Psoas muscle (tissue), 8 donors: ENCODE measurements around the gene OPRD1. TPM values are rescaled to one million over a fixed set of nuclear protein-coding genes. Genes with fewer than 3 reads are reported as not detected.
"Not testable (repeated sequence)": the region's sequence is repeated elsewhere in the genome, so short reads cannot be mapped to it uniquely, and the experiment has no call there.

Experiments used
- ATAC-seq, 4 donors: fragments of 200-7000 bp; cut with Tn5 transposase; one replicate each; pipeline ENCODE4 v1.9.1; 2020; ENCODE audit warnings: moderate library complexity in 3 of 4, mild to moderate bottlenecking in 2 of 4
- DNase-seq, 2 donors: peaks; one replicate each; pipeline ENCODE4 v3.0.0-alpha.2; 2020
- H3K27ac ChIP-seq: fragments of 200-600 bp; one replicate; pipeline ENCODE4 v1.8.0; 2022
- H3K27me3 ChIP-seq, 3 donors: fragments of 200-600 bp in 1 of 3; one replicate each; pipeline versions ENCODE4 v1.6.1 to v1.8.0; 2013 to 2022; ENCODE audit warnings: low read length in 2 of 3, mild to moderate bottlenecking in 2 of 3, moderate library complexity in 1 of 3; ENCODE audit not compliant: insufficient read depth in 3 of 3
- H3K36me3 ChIP-seq, 2 donors: fragments of 200-600 bp in 1 of 2; one replicate each; pipeline versions ENCODE4 v1.6.1 to v1.8.0; 2013 to 2022; ENCODE audit warnings: low read depth in 1 of 2, mild to moderate bottlenecking in 1 of 2, moderate library complexity in 1 of 2; ENCODE audit not compliant: insufficient read depth in 1 of 2
- H3K4me1 ChIP-seq: fragments of 200-600 bp; one replicate; pipeline ENCODE4 v1.8.0; 2022
- H3K4me3 ChIP-seq: fragments of 200-600 bp; one replicate; pipeline ENCODE4 v1.8.0; 2022; ENCODE audit warnings: mild to moderate bottlenecking
- H3K9me3 ChIP-seq: fragments of 200-600 bp; one replicate; pipeline ENCODE4 v1.8.0; 2022
- WGBS, 3 donors: extraction: QIAGEN DNeasy Blood & Tissue Kit; methylation state at CpG; one replicate each; pipeline versions ENCODE4 v1.1.6 to v1.1.7; 2013; 5-methylcytosine and 5-hydroxymethylcytosine counted together
- intact Hi-C, 2 donors: fragments of 100-400 bp; cut with DNase I; formaldehyde crosslinking; loops; one replicate each; pipeline versions ENCODE4 v1.11.0 to v1.14.2; 2022
- polyA plus RNA-seq, 3 donors: library from polyadenylated mRNA; stranded (reverse); fragments of 200-250 nt; gene quantifications; one replicate each; pipeline ENCODE4 v1.2.3, GENCODE V29; 2013
- total RNA-seq, 4 donors: library from RNA; stranded (reverse); fragmentation: NEBNext Ultra II Directional in 2 of 4; extraction: Animal tissue kit (Norgen Biotek cat#: 25700) in 2 of 4; gene quantifications; one replicate each; pipeline versions ENCODE4 v1.2.1 to v1.2.4, GENCODE V29; 2021 to 2023
- TF ChIP-seq, protein P1 (sequence below): fragments of 200-600 bp; IDR thresholded peaks from one replicate; pipeline ENCODE4 v1.8.0; 2022; ENCODE audit warnings: antibody characterized with exemption
- donor health status: healthy with polysubstance abuse.
- donor health status: DM: no; HTN: no; CAD: no; lungs with moderate emphysema.
- donor health status: Bipolar disorder and iron deficiency.
- donor health status: healthy.
- donor health status: DM: yes; HTN: yes; CAD: no.
- donor health status: DM: no; HTN: no; CAD: no.
- donor health status: DM: no; HTN: no; CAD: no.
- donor health status: DM: yes; HTN: yes; CAD: no.

Gene OPRD1
- total and polyA plus RNA-seq, 7 donors = 0.02 to 0.12 (median 0.05) TPM; not detected in 3

DNA sequence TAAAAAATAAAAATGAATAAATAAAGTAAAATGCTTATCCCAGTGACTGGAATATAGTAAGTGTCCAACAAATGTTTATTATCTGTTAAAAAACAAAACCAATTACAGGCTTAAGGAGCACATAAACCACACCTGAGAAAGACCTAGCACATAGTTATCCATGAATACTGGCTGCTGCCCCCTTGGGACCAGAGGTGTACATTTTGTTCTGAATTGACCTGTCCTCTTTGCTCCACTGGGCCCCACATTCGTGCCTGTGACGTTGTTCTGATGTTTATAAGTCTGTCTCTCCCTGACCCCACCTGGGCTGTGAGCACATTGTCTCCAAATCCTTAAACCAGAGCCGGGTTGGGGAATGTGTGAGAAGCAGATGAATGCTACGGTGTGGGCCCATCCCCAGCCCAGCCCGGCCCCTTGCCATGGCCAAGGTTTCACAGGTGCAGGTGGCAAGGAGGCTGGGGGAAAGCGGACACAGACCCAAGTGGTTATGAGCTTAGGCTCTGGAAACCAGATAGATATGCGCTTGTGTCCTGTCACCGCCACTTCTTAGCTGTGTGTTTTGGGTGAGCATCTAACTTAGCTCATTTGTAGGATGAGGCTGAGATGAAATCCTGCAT, 29.1 kb downstream of the OPRD1 start:
- WGBS, 3 donors = 83 to 92% (median 84%) methylated on average over 8 of the region's 8 CpGs
- Histone ChIP-seq H3K4me1 (no peaks in the 10 kb centered on the region), H3K27me3 (no peaks in the 10 kb centered on the region), H3K4me3 (no peak overlapping the region), H3K9me3 (no peaks in the 10 kb centered on the region), H3K36me3 (no peaks in the 10 kb centered on the region), H3K27ac (no peak overlapping the region)
- DNase-seq (no peak), ATAC-seq (no peak)
- intact Hi-C loops = no loop called here
- TF ChIP-seq, protein P1, sequence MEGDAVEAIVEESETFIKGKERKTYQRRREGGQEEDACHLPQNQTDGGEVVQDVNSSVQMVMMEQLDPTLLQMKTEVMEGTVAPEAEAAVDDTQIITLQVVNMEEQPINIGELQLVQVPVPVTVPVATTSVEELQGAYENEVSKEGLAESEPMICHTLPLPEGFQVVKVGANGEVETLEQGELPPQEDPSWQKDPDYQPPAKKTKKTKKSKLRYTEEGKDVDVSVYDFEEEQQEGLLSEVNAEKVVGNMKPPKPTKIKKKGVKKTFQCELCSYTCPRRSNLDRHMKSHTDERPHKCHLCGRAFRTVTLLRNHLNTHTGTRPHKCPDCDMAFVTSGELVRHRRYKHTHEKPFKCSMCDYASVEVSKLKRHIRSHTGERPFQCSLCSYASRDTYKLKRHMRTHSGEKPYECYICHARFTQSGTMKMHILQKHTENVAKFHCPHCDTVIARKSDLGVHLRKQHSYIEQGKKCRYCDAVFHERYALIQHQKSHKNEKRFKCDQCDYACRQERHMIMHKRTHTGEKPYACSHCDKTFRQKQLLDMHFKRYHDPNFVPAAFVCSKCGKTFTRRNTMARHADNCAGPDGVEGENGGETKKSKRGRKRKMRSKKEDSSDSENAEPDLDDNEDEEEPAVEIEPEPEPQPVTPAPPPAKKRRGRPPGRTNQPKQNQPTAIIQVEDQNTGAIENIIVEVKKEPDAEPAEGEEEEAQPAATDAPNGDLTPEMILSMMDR = no peak

DNA sequence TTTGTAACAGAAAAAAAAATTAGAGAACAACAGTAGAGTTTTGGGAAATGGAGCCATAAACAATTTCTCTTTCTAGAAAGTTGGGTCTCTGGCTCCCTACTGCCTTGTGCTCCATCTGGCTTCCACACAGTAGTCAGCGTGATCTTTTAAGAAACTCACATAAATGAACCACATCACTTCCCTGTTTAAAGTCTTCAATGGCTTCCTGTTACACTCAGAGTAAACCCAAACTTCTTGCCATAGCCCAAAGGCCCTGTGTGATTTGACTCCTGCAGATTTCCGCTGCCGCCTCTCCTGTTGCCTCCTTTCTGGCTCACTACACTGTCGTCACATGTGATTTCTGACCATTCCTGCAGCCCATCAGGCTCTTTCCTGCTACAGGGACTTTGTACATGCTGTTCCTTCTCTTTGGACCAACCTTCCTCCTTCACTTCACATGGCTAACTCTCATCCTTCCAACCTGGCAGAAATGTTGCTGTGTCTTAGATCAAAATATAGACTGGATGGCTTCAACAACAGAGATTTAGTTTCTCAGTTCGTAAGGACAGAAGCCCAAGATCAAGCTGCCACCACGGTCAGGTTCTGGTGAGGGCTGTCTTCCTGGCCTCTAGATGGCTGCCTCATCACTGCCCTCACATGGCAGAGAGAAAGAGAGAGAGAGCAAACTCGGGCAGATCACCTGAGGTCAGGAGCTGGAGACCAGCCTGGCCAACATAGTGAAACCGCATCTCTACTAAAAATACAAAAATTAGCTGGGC, 34.0 kb downstream of the OPRD1 start:
- intact Hi-C loops = no loop called here
- Histone ChIP-seq H3K36me3 (no peaks in the 10 kb centered on the region), H3K4me1 (no peaks in the 10 kb centered on the region), H3K27ac (no peak overlapping the region), H3K4me3 (no peak overlapping the region), H3K27me3 (no peaks in the 10 kb centered on the region), H3K9me3 (no peaks in the 10 kb centered on the region)
- ATAC-seq (no peak), DNase-seq (no peak)
- WGBS, 3 donors = 45 to 78% (median 58%) methylated on average over 8 of the region's 8 CpGs
- TF ChIP-seq, protein P1 = no peak

DNA sequence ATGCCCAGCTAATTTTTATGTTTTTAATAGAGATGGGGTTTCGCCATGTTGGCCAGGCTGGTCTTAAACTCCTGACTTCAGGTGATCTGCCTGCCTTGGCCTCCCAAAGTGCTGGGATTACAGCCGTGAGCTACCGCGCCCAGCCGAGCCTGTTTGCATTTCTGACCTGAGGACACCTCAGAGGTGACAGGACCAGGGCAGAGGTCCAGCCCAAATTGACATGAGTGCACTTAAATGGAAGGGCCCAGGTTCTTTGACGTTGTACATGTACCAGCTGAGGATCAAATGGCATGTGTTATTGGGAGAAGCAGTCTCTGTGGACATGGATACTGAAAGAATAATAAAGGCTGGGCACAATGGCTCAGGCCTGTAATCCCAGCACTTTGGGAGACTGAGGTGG, 35.2 kb downstream of the OPRD1 start:
- H3K27me3 ChIP-seq, H3K36me3 ChIP-seq, intact Hi-C loops, H3K4me1 ChIP-seq, ATAC-seq, H3K9me3 ChIP-seq, H3K27ac ChIP-seq, DNase-seq, H3K4me3 ChIP-seq: not testable (repeated sequence)
- 84 to 90% (median 87%) methylated on average over 6 of the region's 6 CpGs for WGBS, 3 donors

DNA sequence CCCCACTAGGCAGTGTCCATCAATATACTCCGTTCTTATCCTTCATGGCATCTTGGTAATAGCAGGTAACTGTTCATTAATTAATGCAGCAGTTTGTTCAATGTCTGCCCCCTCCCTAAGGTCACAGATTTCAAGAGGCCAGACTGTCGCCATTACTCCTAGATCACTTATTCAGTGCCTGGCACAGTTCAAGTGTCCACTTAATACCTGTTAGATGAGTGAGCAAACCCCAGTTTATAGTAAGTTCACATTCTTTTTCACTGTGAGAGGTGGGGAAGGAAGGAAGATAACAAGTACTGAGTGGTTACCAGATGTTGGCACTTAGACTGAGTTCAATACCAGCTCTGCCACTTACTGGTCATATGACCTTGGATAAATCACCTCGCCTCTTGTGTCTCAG, 36.4 kb downstream of the OPRD1 start:
- no peaks in the 10 kb centered on the region for H3K4me1 ChIP-seq
- intact Hi-C loops = no loop called here
- H3K36me3 ChIP-seq = no peaks in the 10 kb centered on the region
- TF ChIP-seq, protein P1 = no peak
- no peak for ATAC-seq
- WGBS, 3 donors = 85 to 91% (median 91%) methylated on average over 3 of the region's 3 CpGs
- no peak for DNase-seq
- no peak overlapping the region for H3K27ac ChIP-seq
- H3K27me3 ChIP-seq = no peaks in the 10 kb centered on the region
- H3K9me3 ChIP-seq = no peaks in the 10 kb centered on the region
- no peak overlapping the region for H3K4me3 ChIP-seq

DNA sequence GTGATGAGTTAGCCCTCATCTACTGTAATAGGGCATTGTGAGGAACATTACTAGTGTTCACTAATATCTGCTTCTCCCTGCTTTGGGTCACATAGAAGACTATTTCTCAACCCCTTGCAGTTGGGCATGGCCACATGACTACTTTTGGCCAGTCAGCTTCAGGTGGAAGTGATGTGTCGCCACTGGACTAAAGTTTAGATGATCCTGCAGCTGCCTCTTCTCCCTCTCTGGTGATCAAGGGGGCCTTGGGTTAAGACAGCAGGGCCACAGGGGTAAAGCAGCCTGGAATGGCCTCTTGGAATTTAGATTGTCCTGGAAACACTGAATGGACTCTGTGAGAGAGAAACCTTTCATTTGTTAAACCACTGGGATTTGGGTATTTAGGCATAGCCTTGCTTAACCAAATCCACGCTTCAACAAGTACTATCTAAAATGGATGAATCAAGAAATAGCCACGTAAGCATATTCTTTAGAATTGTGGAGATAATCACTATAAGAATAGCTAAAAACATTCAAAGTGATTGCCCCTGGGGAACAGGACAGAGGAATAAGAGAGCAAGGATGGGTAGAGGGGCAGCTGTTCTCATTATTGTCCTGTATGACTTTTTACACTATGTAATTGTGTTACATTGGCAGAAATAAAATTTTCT, 41.2 kb downstream of the OPRD1 start:
- H3K27me3 ChIP-seq = peaks cover 0 to 18% (median 0%) of the 10 kb centered on the region in 3 donors
- H3K27ac ChIP-seq = no peak overlapping the region
- H3K4me1 ChIP-seq = no peaks in the 10 kb centered on the region
- ATAC-seq = no peak
- no peak overlapping the region for H3K4me3 ChIP-seq
- DNase-seq = no peak
- H3K36me3 ChIP-seq = no peaks in the 10 kb centered on the region
- 74 to 78% (median 77%) methylated on average over 3 of the region's 3 CpGs for WGBS, 3 donors
- TF ChIP-seq, protein P1 = no peak
- no peaks in the 10 kb centered on the region for H3K9me3 ChIP-seq
- intact Hi-C loops = no loop called here

DNA sequence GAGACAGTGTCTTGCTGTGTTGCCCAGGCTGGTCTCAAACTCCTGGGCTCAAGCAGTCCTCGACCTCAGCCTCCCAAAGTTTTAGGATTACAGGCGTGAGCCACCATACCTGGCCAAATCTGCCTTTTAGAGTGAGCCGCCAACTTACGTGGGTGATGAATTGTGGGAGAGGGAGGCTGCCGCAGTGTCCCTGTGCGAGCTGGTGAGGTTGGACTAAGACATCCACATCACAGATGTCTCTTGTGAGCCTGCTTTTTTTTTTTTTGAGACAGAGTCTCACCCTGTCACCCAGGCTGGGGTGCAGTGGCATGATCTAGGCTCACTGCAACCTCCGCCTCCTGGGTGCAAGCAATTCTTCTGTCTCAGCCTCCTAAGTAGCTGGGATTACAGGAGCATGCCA, 42.4 kb downstream of the OPRD1 start:
- intact Hi-C loops, DNase-seq, H3K4me3 ChIP-seq, H3K9me3 ChIP-seq, H3K36me3 ChIP-seq, ATAC-seq, H3K4me1 ChIP-seq, H3K27ac ChIP-seq: not testable (repeated sequence)
- H3K27me3 ChIP-seq = peaks cover 0 to 18% (median 0%) of the 10 kb centered on the region in 3 donors
- 87 to 91% (median 88%) methylated on average over 7 of the region's 7 CpGs for WGBS, 3 donors
